Limb (tissue), 2 donors: Measurements from ENCODE around the gene CTAGE1.

ENCODE experiments used
- DNase-seq, 2 donors: peaks; one replicate each; pipeline ENCODE4 v3.0.0-alpha.2; 2016; ENCODE audit errors: extremely low spot score in 2 of 2

Gene CTAGE1

GRCh38 chr18:22391407-22392345 lies 26.0 kb downstream of the CTAGE1 start:
- DNase-seq: no peak

- no peak for DNase-seq
Measured at GRCh38 chr18:22387787-22388186, 29.9 kb downstream of the CTAGE1 start.

DNA sequence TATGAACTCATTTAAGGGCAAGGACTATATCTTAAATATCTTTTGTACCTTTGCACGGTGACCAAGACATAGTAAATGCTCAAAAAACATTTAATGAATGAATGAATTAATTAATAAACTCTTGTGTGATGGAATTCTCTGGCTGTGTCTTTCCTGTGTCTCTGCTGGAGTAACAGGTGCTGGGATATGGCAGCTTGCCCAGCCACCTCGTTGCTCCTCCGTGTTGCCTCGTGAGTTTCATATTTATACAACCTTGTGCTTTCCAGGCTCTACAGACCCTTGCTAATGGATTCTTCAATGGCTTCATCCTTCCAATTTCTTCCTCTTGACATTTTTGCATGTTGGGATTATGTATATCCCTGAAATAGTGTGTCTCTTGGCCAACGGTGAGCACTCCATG lies 30.4 kb downstream of the CTAGE1 start:
- DNase-seq: no peak

- no peak for DNase-seq
Measured at GRCh38 chr18:22385718-22386117, 32.0 kb downstream of the CTAGE1 start.

DNA sequence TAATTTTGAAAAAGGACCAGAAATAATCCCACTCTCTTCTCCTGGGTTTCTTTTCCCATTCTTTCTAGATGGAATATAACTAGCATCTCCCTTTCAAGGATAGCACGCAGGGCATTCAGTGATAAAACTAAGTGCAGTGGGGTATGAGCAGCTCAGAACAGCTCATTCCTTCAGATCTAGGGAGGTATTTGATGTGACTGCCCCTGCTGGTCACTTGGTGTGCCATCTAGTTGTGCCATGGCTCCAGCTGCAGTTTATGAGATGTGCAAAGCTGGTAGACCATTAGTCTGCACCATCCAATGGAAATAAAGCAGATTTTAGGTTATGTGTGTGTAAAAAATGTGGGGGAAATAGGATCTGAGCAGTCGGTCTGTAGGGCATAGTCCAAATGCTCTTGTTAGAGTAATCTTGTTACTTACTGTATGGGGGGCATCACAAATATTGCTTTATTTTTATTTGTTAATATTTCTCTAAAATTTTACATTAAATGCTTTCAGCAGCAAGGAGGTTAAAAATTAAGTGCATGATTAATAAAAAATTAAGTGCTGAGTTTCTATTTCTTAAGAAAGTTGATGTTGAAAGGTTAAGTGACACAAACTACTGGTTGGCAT lies 38.9 kb downstream of the CTAGE1 start:
- DNase-seq: no peak

DNA sequence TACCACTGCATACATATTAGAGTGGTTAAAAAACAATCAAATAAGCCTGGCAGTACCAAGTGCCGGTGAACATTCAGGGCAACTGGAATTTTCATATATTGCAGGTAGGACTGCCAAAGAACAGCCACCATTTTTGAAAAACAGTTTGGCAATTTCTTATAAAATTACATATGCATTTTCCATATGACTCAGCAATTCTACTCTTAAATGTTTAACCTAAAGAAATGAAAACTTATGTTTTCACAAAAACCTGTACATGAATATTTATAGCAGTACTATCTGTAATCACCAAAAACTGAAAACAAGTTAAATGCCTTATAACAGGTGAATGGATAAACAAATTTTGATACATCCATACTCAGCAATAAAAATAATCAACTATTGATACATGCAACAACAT lies 39.9 kb downstream of the CTAGE1 start:
- DNase-seq: no peak

- no peak for DNase-seq
Measured at GRCh38 chr18:22370414-22370813, 47.3 kb downstream of the CTAGE1 start.

DNA sequence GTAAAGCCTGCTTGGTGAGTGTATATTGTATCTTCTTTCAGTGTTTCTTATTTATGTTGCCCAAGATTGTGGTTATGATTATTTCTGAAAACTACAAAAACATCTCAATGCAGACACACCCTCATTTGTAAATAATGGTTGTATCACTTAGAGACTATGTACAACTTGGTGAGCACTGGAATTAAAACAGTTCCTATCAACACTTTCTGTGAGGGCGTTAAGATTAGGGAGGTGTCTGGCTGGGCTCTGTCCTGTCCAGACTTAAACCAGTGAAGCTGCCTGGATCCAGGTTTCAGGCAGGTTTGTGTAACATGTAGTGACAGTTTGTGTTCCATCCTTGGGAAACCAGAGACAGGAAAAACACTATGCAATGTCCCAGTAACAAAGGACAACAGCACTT lies 49.7 kb downstream of the CTAGE1 start:
- DNase-seq: no peak

- no peak for DNase-seq
Measured at GRCh38 chr18:22367303-22367702, 50.4 kb downstream of the CTAGE1 start.

GRCh38 chr18:22363867-22364463 lies 53.8 kb downstream of the CTAGE1 start:
- no peak for DNase-seq
